ENCODE results near the gene ALAS1.
"Not testable (repeated sequence)": the region's sequence is repeated elsewhere in the genome, so short reads cannot be mapped to it uniquely, and the experiment has no call there.

Gene ALAS1

DNA sequence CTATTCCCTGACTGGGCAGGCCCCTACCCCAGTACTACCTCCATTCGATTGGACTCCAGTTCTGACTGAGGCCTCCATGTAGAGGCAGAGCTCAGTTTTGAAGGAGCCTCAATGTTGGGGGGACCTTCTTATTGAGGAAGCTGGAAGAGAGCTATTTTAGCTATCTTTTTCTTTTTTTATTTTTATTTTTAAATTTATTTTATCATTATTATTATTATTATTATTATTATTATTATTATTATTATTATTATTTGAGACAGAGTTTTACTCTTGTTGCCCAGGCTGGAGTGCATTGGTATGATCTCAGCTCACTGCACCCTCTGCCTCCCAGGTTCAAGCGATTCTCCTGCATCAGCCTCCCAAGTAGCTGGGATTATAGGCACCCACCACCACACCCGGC is 27.7 kb upstream of the ALAS1 start:
- H3K27me3 ChIP-seq (ENCODE audit: control insufficient read depth in 3 of 3, insufficient read depth in 3 of 3, low read depth in 1 of 3, low read length in 3 of 3): peaks cover 0 to 15% (median 0%) of the 10 kb centered on the region in 3 experiments
- H3K9me3 ChIP-seq (replicated peaks in 1 of 2; ENCODE audit: control insufficient read depth in 2 of 2, insufficient read depth in 1 of 2, low read depth in 1 of 2, low read length in 2 of 2); H3K9ac ChIP-seq (ENCODE audit: low read depth, low read length, poor library complexity); H2BK12ac ChIP-seq (ENCODE audit: low read length); H3K4me3 ChIP-seq (ENCODE audit: low read length in 2 of 2); H3K18ac ChIP-seq (ENCODE audit: low read length); H3K4me1 ChIP-seq (ENCODE audit: control insufficient read depth in 2 of 2, insufficient read depth in 1 of 2, low read depth in 1 of 2, low read length in 2 of 2); H2BK120ac ChIP-seq (ENCODE audit: low read depth, low read length); H4K8ac ChIP-seq (ENCODE audit: low read depth, low read length); H2BK5ac ChIP-seq (ENCODE audit: low read length); H3K36me3 ChIP-seq (replicated peaks in 1 of 2; ENCODE audit: control insufficient read depth in 2 of 2, insufficient read depth in 2 of 2, low read length in 2 of 2); H3K14ac ChIP-seq (ENCODE audit: low read length); H2AK5ac ChIP-seq (ENCODE audit: low read depth, low read length); H4K91ac ChIP-seq (ENCODE audit: low read depth, low read length, poor library complexity); H3K23ac ChIP-seq (ENCODE audit: low read depth, low read length, poor library complexity); H2AFZ ChIP-seq (ENCODE audit: low read length); H2BK15ac ChIP-seq (ENCODE audit: low read length); H3K27ac ChIP-seq (replicated peaks; ENCODE audit: low read length); H3K79me1 ChIP-seq (ENCODE audit: low read depth, low read length); DNase-seq (ENCODE audit: low spot score); H3K4me2 ChIP-seq (ENCODE audit: insufficient read depth, low read length, poor library complexity, severe bottlenecking); H3K4ac ChIP-seq (ENCODE audit: low read length): not testable (repeated sequence)
- no CpG with 5 or more reads among the region's 3 CpGs for WGBS, 2 donors (ENCODE audit: extremely low coverage in 2 of 2, insufficient read length in 2 of 2, insufficient replicate concordance in 1 of 2)

DNA sequence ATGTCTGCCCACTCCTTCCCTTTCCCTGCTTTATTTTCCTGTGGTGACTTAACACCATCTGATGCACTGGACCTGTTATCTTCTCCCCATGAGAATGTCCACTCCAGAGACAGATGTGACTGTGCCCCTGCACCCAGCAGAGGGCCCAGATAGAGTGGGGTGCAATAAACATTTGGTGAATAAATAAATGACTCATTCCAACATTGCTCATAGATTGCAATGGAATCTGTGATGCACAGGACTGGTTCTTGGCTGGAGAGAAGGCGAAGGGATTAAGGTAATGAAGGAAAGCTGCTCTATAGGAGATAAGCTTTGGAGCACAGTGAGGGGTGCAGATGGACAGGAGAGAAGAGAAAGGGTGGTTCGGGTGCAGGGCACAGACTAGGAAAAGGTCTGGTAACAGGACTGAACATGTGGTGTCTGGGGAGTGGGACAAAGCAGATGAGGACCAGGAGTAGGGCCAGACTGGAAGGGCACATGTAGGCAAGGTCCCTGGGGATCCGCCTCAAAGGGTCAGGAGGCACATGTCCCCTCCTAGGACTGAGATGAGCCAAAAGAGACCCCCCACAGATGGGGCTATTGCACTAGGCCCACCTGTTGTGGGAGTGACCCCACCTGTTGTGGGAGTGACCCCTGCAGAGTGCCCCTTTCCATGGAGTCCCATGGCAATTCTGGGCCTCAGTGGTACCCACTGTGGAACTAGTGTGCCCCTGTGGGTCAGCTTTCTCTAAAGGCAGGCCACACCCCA is 26.3 kb upstream of the ALAS1 start:
- H3K18ac ChIP-seq (ENCODE audit: low read length): no peak overlapping the region
- H2BK120ac ChIP-seq (ENCODE audit: low read depth, low read length): no peak overlapping the region
- no peak overlapping the region for H3K14ac ChIP-seq (ENCODE audit: low read length)
- H3K4ac ChIP-seq (ENCODE audit: low read length): no peak overlapping the region
- no peaks in the 10 kb centered on the region for H3K79me1 ChIP-seq (ENCODE audit: low read depth, low read length)
- no peak for DNase-seq (ENCODE audit: low spot score)
- no peak overlapping the region for H4K91ac ChIP-seq (ENCODE audit: low read depth, low read length, poor library complexity)
- H2BK12ac ChIP-seq (ENCODE audit: low read length): no peak overlapping the region
- H3K27ac ChIP-seq (replicated peaks; ENCODE audit: low read length): no peak overlapping the region
- no peak overlapping the region for H3K9ac ChIP-seq (ENCODE audit: low read depth, low read length, poor library complexity)
- peaks cover 0 to 1% of the 10 kb centered on the region in 2 donors for H3K4me1 ChIP-seq (ENCODE audit: control insufficient read depth in 2 of 2, insufficient read depth in 1 of 2, low read depth in 1 of 2, low read length in 2 of 2)
- no peak overlapping the region for H2AFZ ChIP-seq (ENCODE audit: low read length)
- peaks cover 0 to 20% (median 0%) of the 10 kb centered on the region in 3 experiments for H3K27me3 ChIP-seq (ENCODE audit: control insufficient read depth in 3 of 3, insufficient read depth in 3 of 3, low read depth in 1 of 3, low read length in 3 of 3)
- no peak overlapping the region for H2BK15ac ChIP-seq (ENCODE audit: low read length)
- H3K23ac ChIP-seq (ENCODE audit: low read depth, low read length, poor library complexity): no peak overlapping the region
- no peak overlapping the region for H2BK5ac ChIP-seq (ENCODE audit: low read length)
- no peaks in the 10 kb centered on the region for H3K9me3 ChIP-seq (replicated peaks in 1 of 2; ENCODE audit: control insufficient read depth in 2 of 2, insufficient read depth in 1 of 2, low read depth in 1 of 2, low read length in 2 of 2)
- no peak overlapping the region for H4K8ac ChIP-seq (ENCODE audit: low read depth, low read length)
- no peak overlapping the region for H2AK5ac ChIP-seq (ENCODE audit: low read depth, low read length)
- WGBS, 2 donors (ENCODE audit: extremely low coverage in 2 of 2, insufficient read length in 2 of 2, insufficient replicate concordance in 1 of 2): no CpG with 5 or more reads among the region's 3 CpGs
- H3K4me3 ChIP-seq (ENCODE audit: low read length in 2 of 2): no peak overlapping the region
- H3K36me3 ChIP-seq (replicated peaks in 1 of 2; ENCODE audit: control insufficient read depth in 2 of 2, insufficient read depth in 2 of 2, low read length in 2 of 2): no peaks in the 10 kb centered on the region
- H3K4me2 ChIP-seq (ENCODE audit: insufficient read depth, low read length, poor library complexity, severe bottlenecking): no peak overlapping the region

GRCh38 chr3:52172262-52172757 is 25.6 kb upstream of the ALAS1 start:
- Histone ChIP-seq H3K9ac (ENCODE audit: low read depth, low read length, poor library complexity) (no peak overlapping the region), H3K4me2 (ENCODE audit: insufficient read depth, low read length, poor library complexity, severe bottlenecking) (no peak overlapping the region), H2BK120ac (ENCODE audit: low read depth, low read length) (no peak overlapping the region), H3K14ac (ENCODE audit: low read length) (no peak overlapping the region), H3K36me3 (replicated peaks in 1 of 2; ENCODE audit: control insufficient read depth in 2 of 2, insufficient read depth in 2 of 2, low read length in 2 of 2) (no peaks in the 10 kb centered on the region), H3K79me1 (ENCODE audit: low read depth, low read length) (no peaks in the 10 kb centered on the region), H3K4me1 (ENCODE audit: control insufficient read depth in 2 of 2, insufficient read depth in 1 of 2, low read depth in 1 of 2, low read length in 2 of 2) (peaks cover 0 to 1% of the 10 kb centered on the region in 2 donors), H3K4me3 (ENCODE audit: low read length in 2 of 2) (no peak overlapping the region), H3K18ac (ENCODE audit: low read length) (no peak overlapping the region), H3K27ac (replicated peaks; ENCODE audit: low read length) (no peak overlapping the region), H4K91ac (ENCODE audit: low read depth, low read length, poor library complexity) (no peak overlapping the region), H2BK15ac (ENCODE audit: low read length) (no peak overlapping the region), H3K23ac (ENCODE audit: low read depth, low read length, poor library complexity) (no peak overlapping the region), H4K8ac (ENCODE audit: low read depth, low read length) (no peak overlapping the region), H3K27me3 (ENCODE audit: control insufficient read depth in 3 of 3, insufficient read depth in 3 of 3, low read depth in 1 of 3, low read length in 3 of 3) (peaks cover 0 to 26% (median 0%) of the 10 kb centered on the region in 3 experiments), H3K4ac (ENCODE audit: low read length) (no peak overlapping the region), H2AK5ac (ENCODE audit: low read depth, low read length) (no peak overlapping the region), H2BK12ac (ENCODE audit: low read length) (no peak overlapping the region), H2AFZ (ENCODE audit: low read length) (no peak overlapping the region), H3K9me3 (replicated peaks in 1 of 2; ENCODE audit: control insufficient read depth in 2 of 2, insufficient read depth in 1 of 2, low read depth in 1 of 2, low read length in 2 of 2) (no peaks in the 10 kb centered on the region), H2BK5ac (ENCODE audit: low read length) (no peak overlapping the region)
- no CpG with 5 or more reads among the region's 5 CpGs for WGBS, 2 donors (ENCODE audit: extremely low coverage in 2 of 2, insufficient read length in 2 of 2, insufficient replicate concordance in 1 of 2)
- DNase-seq (ENCODE audit: low spot score): no peak

DNA sequence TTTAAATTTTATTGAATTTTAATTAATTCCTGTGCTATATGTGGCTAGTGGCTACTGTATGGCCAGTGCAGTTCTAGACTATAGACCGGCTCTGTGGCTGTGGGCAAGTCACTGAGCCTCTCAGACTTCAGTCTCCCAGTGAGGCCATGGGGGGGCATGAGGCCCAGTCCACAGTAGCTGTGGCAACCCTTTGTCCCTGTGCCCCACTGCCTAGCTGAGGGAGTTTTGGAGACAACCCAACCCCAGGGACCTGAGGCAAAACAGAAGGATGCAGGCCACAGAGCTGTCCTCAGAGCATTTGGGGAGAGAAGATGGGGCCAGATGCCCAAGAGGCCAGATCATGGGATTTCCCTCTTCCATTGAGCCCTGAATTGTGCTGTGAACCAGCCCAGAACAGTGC is 24.9 kb upstream of the ALAS1 start:
- no peaks in the 10 kb centered on the region for H3K9me3 ChIP-seq (replicated peaks in 1 of 2; ENCODE audit: control insufficient read depth in 2 of 2, insufficient read depth in 1 of 2, low read depth in 1 of 2, low read length in 2 of 2)
- H3K27me3 ChIP-seq (ENCODE audit: control insufficient read depth in 3 of 3, insufficient read depth in 3 of 3, low read depth in 1 of 3, low read length in 3 of 3): peaks cover 0 to 29% (median 0%) of the 10 kb centered on the region in 3 experiments
- H3K4me2 ChIP-seq (ENCODE audit: insufficient read depth, low read length, poor library complexity, severe bottlenecking): no peak overlapping the region
- DNase-seq (ENCODE audit: low spot score): no peak
- H3K27ac ChIP-seq (replicated peaks; ENCODE audit: low read length): no peak overlapping the region
- no peak overlapping the region for H2BK12ac ChIP-seq (ENCODE audit: low read length)
- H3K23ac ChIP-seq (ENCODE audit: low read depth, low read length, poor library complexity): peak overlapping the region; percentile 9
- H3K14ac ChIP-seq (ENCODE audit: low read length): no peak overlapping the region
- peak overlapping the region; percentile 32 for H2BK120ac ChIP-seq (ENCODE audit: low read depth, low read length)
- H3K36me3 ChIP-seq (replicated peaks in 1 of 2; ENCODE audit: control insufficient read depth in 2 of 2, insufficient read depth in 2 of 2, low read length in 2 of 2): no peaks in the 10 kb centered on the region
- no peak overlapping the region for H2AFZ ChIP-seq (ENCODE audit: low read length)
- H2BK5ac ChIP-seq (ENCODE audit: low read length): no peak overlapping the region
- no peaks in the 10 kb centered on the region for H3K79me1 ChIP-seq (ENCODE audit: low read depth, low read length)
- H3K4me1 ChIP-seq (ENCODE audit: control insufficient read depth in 2 of 2, insufficient read depth in 1 of 2, low read depth in 1 of 2, low read length in 2 of 2): peaks cover 0 to 1% of the 10 kb centered on the region in 2 donors
- no CpG with 5 or more reads among the region's 1 CpG for WGBS, 2 donors (ENCODE audit: extremely low coverage in 2 of 2, insufficient read length in 2 of 2, insufficient replicate concordance in 1 of 2)
- H2AK5ac ChIP-seq (ENCODE audit: low read depth, low read length): peak overlapping the region; percentile 26
- H4K91ac ChIP-seq (ENCODE audit: low read depth, low read length, poor library complexity): no peak overlapping the region
- H3K9ac ChIP-seq (ENCODE audit: low read depth, low read length, poor library complexity): no peak overlapping the region
- H3K18ac ChIP-seq (ENCODE audit: low read length): no peak overlapping the region
- H3K4me3 ChIP-seq (ENCODE audit: low read length in 2 of 2): no peak overlapping the region
- H2BK15ac ChIP-seq (ENCODE audit: low read length): no peak overlapping the region
- no peak overlapping the region for H3K4ac ChIP-seq (ENCODE audit: low read length)
- H4K8ac ChIP-seq (ENCODE audit: low read depth, low read length): no peak overlapping the region
